HepG2 (cell line): ENCODE data around the gene CAPN8. TPM values are rescaled to one million over a fixed set of nuclear protein-coding genes. Genes with fewer than 3 reads are reported as not detected.

Experiments
- ATAC-seq: fragments of 200-7000 bp; cut with Tn5 transposase; 3 replicates; pipeline ENCODE4 v1.9.1; 2020; ENCODE audit warnings: mild to moderate bottlenecking, moderate library complexity
- BruUV-seq: library from RNA; stranded (reverse); fragments of 400-500 nt; replicated peaks from 2 replicates; lab custom pipeline; 2021; lab: Mats Ljungman, UMichigan
- CTCF ChIA-PET: fragments of 300-600 bp; formaldehyde crosslinking; extraction: SDS; loops from one replicate; lab custom pipeline; 2021; ENCODE audit warnings: low total read pairs, inconsistent platforms, low intra/inter-chr PET ratio; lab: Yijun Ruan, JAX
- POLR2A ChIA-PET: fragments of 350-600 bp; sonication (Branson Sonifier 250); formaldehyde crosslinking; loops from one replicate; lab custom pipeline; 2020; ENCODE audit warnings: antibody characterized with exemption, inconsistent platforms; lab: Yijun Ruan, JAX
- DNase-seq: peaks from one replicate; pipeline ENCODE4 v3.0.0-alpha.2; 2015; ENCODE audit warnings: low spot score
- FAIRE-seq: peaks from 3 replicates; lab custom pipeline; 2011; peaks lifted over from hg19 to GRCh38; lab: Jason Lieb, UNC
- H2AFZ ChIP-seq: one replicate; pipeline ENCODE4 v1.6.1; 2011; ENCODE audit warnings: low read length, inconsistent platforms
- H3K27ac ChIP-seq: fragments of 300-600 bp; 3 replicates; pipeline ENCODE4 v1.8.0; 2011; ENCODE audit warnings: mixed run types, mild to moderate bottlenecking, mixed read lengths, low read length, inconsistent platforms; ENCODE audit not compliant: insufficient read depth; ENCODE audit errors: extremely low read length
- H3K27me3 ChIP-seq, 2 experiments: fragments of 200-600 bp in 1 of 2; 2 replicates in 1 of 2; 3 replicates in 1 of 2; pipeline versions ENCODE4 v1.6.0 to v1.8.0; 2011; ENCODE audit warnings: low read length in 2 of 2, mild to moderate bottlenecking in 2 of 2, moderate library complexity in 2 of 2, inconsistent platforms in 1 of 2; ENCODE audit not compliant: insufficient read depth in 2 of 2, control insufficient read depth in 1 of 2
- H3K36me3 ChIP-seq, 2 experiments: fragments of 200-600 bp in 1 of 2; replicated peaks in 1 of 2; 2 replicates in 1 of 2; 3 replicates in 1 of 2; pipeline versions ENCODE4 v1.5.1 to v1.8.0; 2011; ENCODE audit warnings: low read length in 2 of 2, inconsistent platforms in 1 of 2; ENCODE audit not compliant: insufficient read depth in 2 of 2, control insufficient read depth in 1 of 2
- H3K4me1 ChIP-seq: 2 replicates; pipeline ENCODE4 v1.5.1; 2012; ENCODE audit warnings: low read length, inconsistent platforms; ENCODE audit not compliant: insufficient read depth
- H3K4me2 ChIP-seq: 2 replicates; pipeline ENCODE4 v1.6.0; 2011; ENCODE audit warnings: low read depth, low read length, inconsistent platforms
- H3K4me3 ChIP-seq, 3 experiments: fragments of 200-600 bp in 1 of 3; sonication (generic), shearing (Covaris generic) in 1 of 3; replicated peaks in 1 of 3; 2 replicates each; pipeline ENCODE4 v1.5.1; 2011 to 2016; ENCODE audit warnings: low read length in 3 of 3, inconsistent platforms in 2 of 3, low read depth in 2 of 3, mild to moderate bottlenecking in 2 of 3, control low read depth in 1 of 3, mixed read lengths in 1 of 3; ENCODE audit not compliant: insufficient read depth in 1 of 3
- H3K79me2 ChIP-seq: one replicate; pipeline ENCODE4 v1.6.1; 2011; ENCODE audit warnings: low read length, inconsistent platforms; ENCODE audit not compliant: insufficient read depth
- H3K9ac ChIP-seq: 2 replicates; pipeline ENCODE4 v1.6.0; 2011; ENCODE audit warnings: mild to moderate bottlenecking, low read depth, low read length, inconsistent platforms; ENCODE audit not compliant: insufficient read depth
- H3K9me3 ChIP-seq: 2 replicates; pipeline ENCODE4 v1.5.1; 2012; ENCODE audit warnings: mild to moderate bottlenecking, low read length
- H4K20me1 ChIP-seq: 2 replicates; pipeline ENCODE4 v1.6.0; 2011; ENCODE audit warnings: inconsistent platforms, mild to moderate bottlenecking, low read length, moderate library complexity; ENCODE audit not compliant: insufficient read depth
- BCL6 ChIP-seq: IDR thresholded peaks from 2 replicates; pipeline ENCODE4 v1.6.1; 2016; ENCODE audit warnings: missing genetic modification reagents, missing compliant biosample characterization
- FOSL2 ChIP-seq: sonication (generic); formaldehyde crosslinking; IDR thresholded peaks from 2 replicates; pipeline ENCODE4 v1.4.0; 2020; ENCODE audit warnings: missing genetic modification reagents
- RELA ChIP-seq: sonication (generic); formaldehyde crosslinking; IDR thresholded peaks from 2 replicates; pipeline ENCODE4 v1.4.0; 2020; ENCODE audit warnings: missing genetic modification reagents
- WGBS: methylation state at CpG from one replicate; pipeline ENCODE4 v1.1.6; 2017; ENCODE audit warnings: low lambda C conversion rate; 5-methylcytosine and 5-hydroxymethylcytosine counted together
- in situ Hi-C: cut with HindIII; loops from 2 replicates; pipeline ENCODE4 v1.10.0; 2017; ENCODE audit warnings: low pct_unique_long_range_greater_than_20kb; ENCODE audit not compliant: extremely low pct_ligation_motif_present
- intact Hi-C: fragments of 100-400 bp; cut with micrococcal nuclease; formaldehyde crosslinking; loops from one replicate; pipeline ENCODE4 v1.10.0; 2022; ENCODE audit not compliant: unreplicated experiment
- polyA plus RNA-seq, 8 experiments: library from polyadenylated mRNA; depleted of rRNA in 3 of 8; stranded (reverse) in 7 of 8; unstranded in 1 of 8; fragments of >200 nt; fragmentation: Illumina TruSeq in 4 of 8; extraction: Trizol in 4 of 8; gene quantifications; 2 replicates each; pipeline versions ENCODE4 v1.2.1 to v1.2.3, GENCODE V29; 2011 to 2016; ENCODE audit warnings: low read depth in 4 of 8, missing spikeins in 1 of 8, mixed read lengths in 1 of 8; ENCODE audit not compliant: insufficient read depth in 1 of 8
- total RNA-seq, 5 experiments: library from RNA; depleted of rRNA; stranded (reverse); fragments of >200 nt; fragmentation: Illumina TruSeq; extraction: Trizol; gene quantifications; 2 replicates each; pipeline ENCODE4 v1.2.3, GENCODE V29; 2016; ENCODE audit warnings: low read depth in 1 of 5
- TF ChIP-seq, protein P1 (sequence below): IDR thresholded peaks from 2 replicates; pipeline ENCODE4 v1.4.0; 2020; ENCODE audit warnings: mild to moderate bottlenecking, missing genetic modification reagents
- TF ChIP-seq, protein P2 (sequence below): sonication (generic); formaldehyde crosslinking; IDR thresholded peaks from 2 replicates; pipeline ENCODE4 v1.5.0; 2020; ENCODE audit warnings: missing genetic modification reagents
- TF ChIP-seq, protein P3 (sequence below): sonication (generic); formaldehyde crosslinking; IDR thresholded peaks from 2 replicates; pipeline ENCODE4 v1.9.0; 2021; ENCODE audit warnings: mild to moderate bottlenecking, missing genetic modification reagents
- TF ChIP-seq, protein P4 (sequence below): sonication (generic); formaldehyde crosslinking; IDR thresholded peaks from 2 replicates; pipeline ENCODE4 v1.8.0; 2022; ENCODE audit warnings: mild to moderate bottlenecking, missing genetic modification reagents, moderate library complexity

The CAPN8 gene
- total and polyA plus RNA-seq, 2 of the 13 experiments (the other 11 are each of a cell fraction or from before 2014, with no cell fraction given), result 0.20 to 0.25 TPM

DNA sequence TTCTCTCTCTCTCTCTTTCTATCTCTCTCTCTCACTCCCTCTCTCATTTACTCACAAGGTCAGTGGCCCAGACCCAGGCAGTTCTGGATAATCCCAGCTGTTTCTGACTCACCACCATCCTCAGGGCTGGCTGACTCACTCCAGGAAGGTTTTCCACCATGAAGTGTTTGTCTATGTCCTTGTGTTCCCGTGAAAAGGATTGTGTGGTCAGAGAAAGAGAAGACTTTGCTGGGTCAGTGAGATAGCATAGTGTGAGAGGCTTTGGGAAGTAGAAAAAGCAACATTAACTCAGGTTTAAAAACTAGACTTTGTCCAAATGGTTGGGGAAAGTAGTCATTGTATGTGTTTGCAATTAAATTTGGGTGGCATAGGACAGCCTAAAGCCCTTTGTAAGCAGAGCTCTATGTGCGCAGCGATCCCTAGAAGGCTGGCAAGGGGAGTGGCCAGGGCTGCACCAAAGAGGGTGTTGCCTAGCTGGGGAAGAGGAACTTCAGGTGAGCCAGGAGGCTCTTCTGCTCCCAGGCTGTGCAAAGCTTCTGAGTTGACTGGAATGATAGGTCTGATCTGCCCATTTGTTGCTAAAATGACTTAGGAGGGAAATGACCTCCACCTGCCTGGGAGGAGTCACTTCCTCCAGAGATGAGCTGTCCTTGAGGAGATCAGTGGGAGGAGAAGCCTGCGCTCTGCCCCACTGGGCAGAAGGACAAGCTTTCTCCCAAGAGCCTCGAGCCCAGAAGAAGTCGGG lies 41.9 kb upstream of the CAPN8 start:
- BruUV-seq, result TSS peak; percentile 87
- FAIRE-seq, result no peak
- Histone ChIP-seq H3K79me2 (no peaks in the 10 kb centered on the region), H3K36me3 (no peaks in the 10 kb centered on the region), H3K27me3 (peaks cover 0 to 59% of the 10 kb centered on the region in 2 experiments; a peak in 4 of 5 replicates), H3K27ac (peak overlapping the region; percentile 28), H4K20me1 (no peaks in the 10 kb centered on the region), H3K4me2 (peak overlapping the region; percentile 66), H2AFZ (no peak overlapping the region), H3K4me3 (peak overlapping the region in 1 of 3 experiments; percentile 19; a peak in 2 of 6 replicates), H3K4me1 (peaks cover 63% of the 10 kb centered on the region), H3K9me3 (no peaks in the 10 kb centered on the region), H3K9ac (no peak overlapping the region)
- in situ Hi-C loops, result no loop called here
- WGBS, result 3% methylated on average over 6 of the region's 6 CpGs
- ChIA-PET CTCF (interaction anchor here (1.0 kb wide), 1 partner anchor 9 kb away, joined by 3 read pairs; no protein-coding TSS in a partner anchor), POLR2A (interaction anchor here (0.7 to 2.7 kb wide), 6 partner anchors 11 to 285 kb away, joined by 3 to 11 read pairs (median 4); partner anchors contain the start of gene TP53BP2)
- DNase-seq, result peak; percentile 76
- intact Hi-C loops, result loop anchor here (10.0 kb wide), 1 partner anchor 137 kb away; the partner anchor contains the start of gene TP53BP2
- peak; percentile 50 for ATAC-seq
- TF ChIP-seq BCL6 (peak; percentile 20; the same call in 1 of the 2 replicates), RELA (CRISPR knock-in tag) (no peak), FOSL2 (CRISPR knock-in tag) (peak; percentile 96)
- TF ChIP-seq, protein P1, sequence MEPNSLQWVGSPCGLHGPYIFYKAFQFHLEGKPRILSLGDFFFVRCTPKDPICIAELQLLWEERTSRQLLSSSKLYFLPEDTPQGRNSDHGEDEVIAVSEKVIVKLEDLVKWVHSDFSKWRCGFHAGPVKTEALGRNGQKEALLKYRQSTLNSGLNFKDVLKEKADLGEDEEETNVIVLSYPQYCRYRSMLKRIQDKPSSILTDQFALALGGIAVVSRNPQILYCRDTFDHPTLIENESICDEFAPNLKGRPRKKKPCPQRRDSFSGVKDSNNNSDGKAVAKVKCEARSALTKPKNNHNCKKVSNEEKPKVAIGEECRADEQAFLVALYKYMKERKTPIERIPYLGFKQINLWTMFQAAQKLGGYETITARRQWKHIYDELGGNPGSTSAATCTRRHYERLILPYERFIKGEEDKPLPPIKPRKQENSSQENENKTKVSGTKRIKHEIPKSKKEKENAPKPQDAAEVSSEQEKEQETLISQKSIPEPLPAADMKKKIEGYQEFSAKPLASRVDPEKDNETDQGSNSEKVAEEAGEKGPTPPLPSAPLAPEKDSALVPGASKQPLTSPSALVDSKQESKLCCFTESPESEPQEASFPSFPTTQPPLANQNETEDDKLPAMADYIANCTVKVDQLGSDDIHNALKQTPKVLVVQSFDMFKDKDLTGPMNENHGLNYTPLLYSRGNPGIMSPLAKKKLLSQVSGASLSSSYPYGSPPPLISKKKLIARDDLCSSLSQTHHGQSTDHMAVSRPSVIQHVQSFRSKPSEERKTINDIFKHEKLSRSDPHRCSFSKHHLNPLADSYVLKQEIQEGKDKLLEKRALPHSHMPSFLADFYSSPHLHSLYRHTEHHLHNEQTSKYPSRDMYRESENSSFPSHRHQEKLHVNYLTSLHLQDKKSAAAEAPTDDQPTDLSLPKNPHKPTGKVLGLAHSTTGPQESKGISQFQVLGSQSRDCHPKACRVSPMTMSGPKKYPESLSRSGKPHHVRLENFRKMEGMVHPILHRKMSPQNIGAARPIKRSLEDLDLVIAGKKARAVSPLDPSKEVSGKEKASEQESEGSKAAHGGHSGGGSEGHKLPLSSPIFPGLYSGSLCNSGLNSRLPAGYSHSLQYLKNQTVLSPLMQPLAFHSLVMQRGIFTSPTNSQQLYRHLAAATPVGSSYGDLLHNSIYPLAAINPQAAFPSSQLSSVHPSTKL (CRISPR knock-in tag), result peak; percentile 30; the same call in 1 of the 2 replicates
- TF ChIP-seq, protein P2, sequence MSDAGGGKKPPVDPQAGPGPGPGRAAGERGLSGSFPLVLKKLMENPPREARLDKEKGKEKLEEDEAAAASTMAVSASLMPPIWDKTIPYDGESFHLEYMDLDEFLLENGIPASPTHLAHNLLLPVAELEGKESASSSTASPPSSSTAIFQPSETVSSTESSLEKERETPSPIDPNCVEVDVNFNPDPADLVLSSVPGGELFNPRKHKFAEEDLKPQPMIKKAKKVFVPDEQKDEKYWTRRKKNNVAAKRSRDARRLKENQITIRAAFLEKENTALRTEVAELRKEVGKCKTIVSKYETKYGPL (CRISPR knock-in tag), result no peak
- TF ChIP-seq, protein P3, sequence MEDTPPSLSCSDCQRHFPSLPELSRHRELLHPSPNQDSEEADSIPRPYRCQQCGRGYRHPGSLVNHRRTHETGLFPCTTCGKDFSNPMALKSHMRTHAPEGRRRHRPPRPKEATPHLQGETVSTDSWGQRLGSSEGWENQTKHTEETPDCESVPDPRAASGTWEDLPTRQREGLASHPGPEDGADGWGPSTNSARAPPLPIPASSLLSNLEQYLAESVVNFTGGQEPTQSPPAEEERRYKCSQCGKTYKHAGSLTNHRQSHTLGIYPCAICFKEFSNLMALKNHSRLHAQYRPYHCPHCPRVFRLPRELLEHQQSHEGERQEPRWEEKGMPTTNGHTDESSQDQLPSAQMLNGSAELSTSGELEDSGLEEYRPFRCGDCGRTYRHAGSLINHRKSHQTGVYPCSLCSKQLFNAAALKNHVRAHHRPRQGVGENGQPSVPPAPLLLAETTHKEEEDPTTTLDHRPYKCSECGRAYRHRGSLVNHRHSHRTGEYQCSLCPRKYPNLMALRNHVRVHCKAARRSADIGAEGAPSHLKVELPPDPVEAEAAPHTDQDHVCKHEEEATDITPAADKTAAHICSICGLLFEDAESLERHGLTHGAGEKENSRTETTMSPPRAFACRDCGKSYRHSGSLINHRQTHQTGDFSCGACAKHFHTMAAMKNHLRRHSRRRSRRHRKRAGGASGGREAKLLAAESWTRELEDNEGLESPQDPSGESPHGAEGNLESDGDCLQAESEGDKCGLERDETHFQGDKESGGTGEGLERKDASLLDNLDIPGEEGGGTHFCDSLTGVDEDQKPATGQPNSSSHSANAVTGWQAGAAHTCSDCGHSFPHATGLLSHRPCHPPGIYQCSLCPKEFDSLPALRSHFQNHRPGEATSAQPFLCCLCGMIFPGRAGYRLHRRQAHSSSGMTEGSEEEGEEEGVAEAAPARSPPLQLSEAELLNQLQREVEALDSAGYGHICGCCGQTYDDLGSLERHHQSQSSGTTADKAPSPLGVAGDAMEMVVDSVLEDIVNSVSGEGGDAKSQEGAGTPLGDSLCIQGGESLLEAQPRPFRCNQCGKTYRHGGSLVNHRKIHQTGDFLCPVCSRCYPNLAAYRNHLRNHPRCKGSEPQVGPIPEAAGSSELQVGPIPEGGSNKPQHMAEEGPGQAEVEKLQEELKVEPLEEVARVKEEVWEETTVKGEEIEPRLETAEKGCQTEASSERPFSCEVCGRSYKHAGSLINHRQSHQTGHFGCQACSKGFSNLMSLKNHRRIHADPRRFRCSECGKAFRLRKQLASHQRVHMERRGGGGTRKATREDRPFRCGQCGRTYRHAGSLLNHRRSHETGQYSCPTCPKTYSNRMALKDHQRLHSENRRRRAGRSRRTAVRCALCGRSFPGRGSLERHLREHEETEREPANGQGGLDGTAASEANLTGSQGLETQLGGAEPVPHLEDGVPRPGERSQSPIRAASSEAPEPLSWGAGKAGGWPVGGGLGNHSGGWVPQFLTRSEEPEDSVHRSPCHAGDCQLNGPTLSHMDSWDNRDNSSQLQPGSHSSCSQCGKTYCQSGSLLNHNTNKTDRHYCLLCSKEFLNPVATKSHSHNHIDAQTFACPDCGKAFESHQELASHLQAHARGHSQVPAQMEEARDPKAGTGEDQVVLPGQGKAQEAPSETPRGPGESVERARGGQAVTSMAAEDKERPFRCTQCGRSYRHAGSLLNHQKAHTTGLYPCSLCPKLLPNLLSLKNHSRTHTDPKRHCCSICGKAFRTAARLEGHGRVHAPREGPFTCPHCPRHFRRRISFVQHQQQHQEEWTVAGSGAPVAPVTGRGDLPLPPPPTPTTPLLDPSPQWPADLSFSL (CRISPR knock-in tag), result peak; percentile 30; the same call in 1 of the 2 replicates
- TF ChIP-seq, protein P4, sequence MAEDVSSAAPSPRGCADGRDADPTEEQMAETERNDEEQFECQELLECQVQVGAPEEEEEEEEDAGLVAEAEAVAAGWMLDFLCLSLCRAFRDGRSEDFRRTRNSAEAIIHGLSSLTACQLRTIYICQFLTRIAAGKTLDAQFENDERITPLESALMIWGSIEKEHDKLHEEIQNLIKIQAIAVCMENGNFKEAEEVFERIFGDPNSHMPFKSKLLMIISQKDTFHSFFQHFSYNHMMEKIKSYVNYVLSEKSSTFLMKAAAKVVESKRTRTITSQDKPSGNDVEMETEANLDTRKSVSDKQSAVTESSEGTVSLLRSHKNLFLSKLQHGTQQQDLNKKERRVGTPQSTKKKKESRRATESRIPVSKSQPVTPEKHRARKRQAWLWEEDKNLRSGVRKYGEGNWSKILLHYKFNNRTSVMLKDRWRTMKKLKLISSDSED (CRISPR knock-in tag), result no peak
